Stimulated activated CD4-positive, alpha-beta T cell treated with anti-CD3 and anti-CD28 coated beads, Interleukin-1b, Interleukin-23, amount 100 ng/mL, for 1 hour (primary cell): Measurements from ENCODE around the gene SLC12A9.
"Not testable (repeated sequence)": the region's sequence is repeated elsewhere in the genome, so short reads cannot be mapped to it uniquely, and the experiment has no call there.

Source experiments
- DNase-seq, 2 donors: peaks; one replicate each; pipeline ENCODE4 v3.0.0-alpha.2; 2020; ENCODE audit warnings: low read depth in 2 of 2

The SLC12A9 gene

GRCh38 chr7:100895956-100896731, 43.6 kb downstream of the SLC12A9 start:
- no peak for DNase-seq

- peak in 1 of 2 donors; percentile 59 for DNase-seq
Observed at GRCh38 chr7:100896732-100897608, 44.5 kb downstream of the SLC12A9 start.

DNA sequence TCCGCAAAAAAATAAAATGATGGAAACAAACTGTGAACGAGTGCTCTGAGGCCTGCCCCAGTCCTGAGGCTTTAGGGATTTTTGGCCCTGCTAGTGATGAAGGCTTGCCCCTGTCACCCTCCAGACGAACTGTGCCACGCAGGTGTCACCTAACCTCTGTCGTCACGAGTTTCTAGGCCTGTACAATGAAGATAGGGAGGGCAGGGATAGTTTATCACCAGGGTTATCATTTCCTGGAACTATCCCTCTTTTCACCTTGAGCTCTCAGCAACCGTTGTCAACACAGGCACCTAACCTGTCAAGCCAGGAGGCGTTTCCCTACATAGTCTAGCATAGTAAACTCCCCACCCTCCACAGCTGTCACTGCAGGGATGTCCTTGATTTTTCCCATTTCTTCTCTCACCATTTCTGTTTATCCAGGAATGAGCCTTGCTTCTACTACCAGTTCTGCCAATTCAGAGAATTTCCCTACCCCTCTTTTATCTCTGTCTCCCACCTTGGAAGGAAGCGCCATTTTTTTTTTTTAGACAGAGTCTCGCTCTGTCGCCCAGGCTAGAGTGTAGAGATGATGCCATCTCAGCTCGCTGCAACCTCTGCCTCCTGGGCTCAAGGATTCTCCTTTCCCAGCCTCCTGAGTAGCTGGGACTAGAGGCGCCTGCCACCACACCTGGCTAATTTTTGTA, 45.4 kb downstream of the SLC12A9 start:
- no peak for DNase-seq

DNA sequence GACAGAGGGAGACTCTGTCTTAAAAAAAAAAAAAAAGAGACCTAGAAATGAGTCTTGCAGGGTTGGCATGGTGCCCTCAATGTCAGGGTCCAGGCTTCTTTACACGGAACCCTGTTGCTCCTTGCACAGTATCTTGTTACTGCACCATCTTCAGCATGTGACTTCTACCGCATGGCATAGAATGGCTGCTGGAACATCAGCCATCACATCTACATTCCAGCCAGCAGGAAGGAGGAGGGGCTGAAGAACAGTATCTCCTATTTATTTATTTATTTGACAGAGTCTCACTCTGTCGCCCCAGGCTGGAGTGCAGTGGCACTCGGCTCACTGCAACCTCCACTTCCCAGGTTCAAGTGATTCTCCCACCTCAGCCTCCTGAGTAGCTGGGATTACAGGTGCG, 46.9 kb downstream of the SLC12A9 start:
- DNase-seq = no peak

DNA sequence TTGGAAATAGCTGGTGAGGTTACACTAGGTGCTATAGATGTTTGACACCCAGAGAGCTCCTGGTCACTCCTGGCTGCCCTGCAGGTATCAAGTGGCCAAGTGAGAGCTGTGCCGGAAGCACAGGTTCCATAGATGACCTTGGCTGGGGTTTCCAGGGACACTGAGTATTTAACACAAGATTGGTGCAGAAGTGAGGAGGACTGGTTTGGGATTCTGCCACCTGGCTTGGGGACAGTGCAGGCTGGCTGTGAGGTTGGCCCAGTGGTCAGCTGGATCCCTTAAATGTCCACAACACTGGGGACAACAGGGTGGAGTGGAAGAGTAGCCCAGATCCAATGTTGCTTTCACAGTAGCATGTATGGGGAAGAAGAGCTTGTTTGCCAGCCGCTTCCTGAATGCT, 48.5 kb downstream of the SLC12A9 start:
- DNase-seq = no peak

DNA sequence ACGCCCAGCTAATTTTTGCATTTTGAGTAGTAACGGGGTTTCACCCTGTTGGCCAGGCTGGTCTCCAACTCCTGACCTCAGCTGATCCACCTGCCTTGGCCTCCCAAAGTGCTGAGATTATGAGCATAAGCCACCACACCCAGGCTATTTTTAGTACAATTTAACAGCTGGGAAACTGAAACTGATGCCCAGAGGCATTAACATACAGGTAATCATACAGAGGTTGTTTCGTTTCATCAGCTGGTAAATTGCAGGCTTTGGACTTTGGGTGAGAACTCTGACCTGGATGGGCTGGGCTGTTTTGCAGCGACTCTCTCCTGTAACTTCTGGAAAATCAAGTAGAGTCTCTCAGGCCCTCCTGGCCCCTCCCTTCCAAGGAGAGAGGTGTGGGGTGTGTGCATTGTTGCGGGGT, 49.4 kb downstream of the SLC12A9 start:
- DNase-seq = no peak

DNA sequence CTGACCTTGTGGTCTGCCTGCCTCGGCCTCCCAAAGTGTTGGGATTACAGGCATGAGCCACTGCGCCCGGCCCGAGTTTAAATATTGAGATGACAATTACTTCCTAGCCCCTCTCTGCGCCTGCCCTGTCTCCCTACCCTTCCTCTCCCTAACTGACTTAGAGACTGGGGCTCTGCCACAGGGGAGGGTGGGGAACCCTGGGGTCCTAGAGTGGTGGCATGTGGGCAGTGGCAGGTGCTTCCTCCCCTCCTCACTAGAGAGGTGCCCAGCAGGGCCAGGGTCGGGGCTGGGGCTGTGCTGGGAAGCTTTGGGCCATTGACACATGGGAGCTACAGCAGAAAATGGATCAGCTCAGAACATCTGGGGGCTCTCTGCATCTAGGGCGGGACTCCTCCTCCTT, 50.1 kb downstream of the SLC12A9 start:
- no peak for DNase-seq

- DNase-seq = no peak
Observed at GRCh38 chr7:100908512-100908911, 56.0 kb downstream of the SLC12A9 start.

GRCh38 chr7:100910443-100910842, 57.9 kb downstream of the SLC12A9 start:
- not testable (repeated sequence) for DNase-seq

- DNase-seq = no peak
Observed at GRCh38 chr7:100911484-100911883, 59.0 kb downstream of the SLC12A9 start.

GRCh38 chr7:100914208-100914878, 61.8 kb downstream of the SLC12A9 start:
- DNase-seq = no peak

DNA sequence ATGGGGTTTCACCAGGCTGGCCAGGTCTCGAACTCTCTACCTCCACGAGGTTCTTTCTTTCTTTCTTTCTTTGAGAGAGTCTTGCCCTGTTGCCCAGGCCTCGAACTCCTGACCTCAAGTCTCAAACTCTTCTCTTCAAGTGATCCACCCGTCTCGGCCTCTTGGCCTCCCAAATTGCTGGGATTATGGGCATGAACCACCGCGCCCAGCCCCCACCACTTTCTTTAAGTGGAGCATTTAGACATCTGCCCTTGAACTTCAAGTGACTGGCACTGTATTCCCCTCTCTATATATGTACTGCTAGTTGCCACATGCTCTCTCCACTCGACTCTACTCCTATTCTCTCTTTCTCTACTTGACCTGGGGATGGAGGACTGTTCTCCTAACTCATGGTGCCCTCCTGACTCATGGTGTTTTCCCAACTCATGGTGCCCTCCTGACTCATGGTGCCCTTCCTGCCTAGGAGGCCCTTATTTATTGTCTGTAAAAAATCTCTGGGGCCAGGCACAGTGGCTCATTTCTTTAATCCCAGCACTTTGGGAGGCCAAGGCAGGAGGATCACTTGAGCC, 62.5 kb downstream of the SLC12A9 start:
- DNase-seq = no peak
